Trophoblast cell (in vitro differentiated cells and primary cell): ENCODE results near the gene PLB1.

Source experiments
- DNase-seq, 2 donors: peaks; one replicate each; pipeline ENCODE4 v3.0.0-alpha.2; 2016
- H2AFZ ChIP-seq: 2 replicates; pipeline ENCODE4 v1.6.1; 2013; ENCODE audit warnings: low read length, moderate library complexity, mild to moderate bottlenecking; ENCODE audit not compliant: insufficient read depth, poor library complexity
- H2AK5ac ChIP-seq: 2 replicates; pipeline ENCODE4 v1.6.1; 2013; ENCODE audit warnings: mild to moderate bottlenecking, low read length
- H2BK120ac ChIP-seq: 2 replicates; pipeline ENCODE4 v1.6.1; 2013; ENCODE audit warnings: low read length, mild to moderate bottlenecking, moderate library complexity; ENCODE audit not compliant: insufficient read depth, poor library complexity
- H2BK12ac ChIP-seq: 2 replicates; pipeline ENCODE4 v1.6.1; 2013; ENCODE audit warnings: mild to moderate bottlenecking, low read length, moderate library complexity
- H2BK5ac ChIP-seq: 2 replicates; pipeline ENCODE4 v1.6.1; 2013; ENCODE audit warnings: low read length, low read depth, moderate library complexity, mild to moderate bottlenecking; ENCODE audit not compliant: poor library complexity
- H3K14ac ChIP-seq: 2 replicates; pipeline ENCODE4 v1.6.1; 2013; ENCODE audit warnings: mild to moderate bottlenecking, low read length
- H3K18ac ChIP-seq: 2 replicates; pipeline ENCODE4 v1.6.1; 2013; ENCODE audit warnings: mild to moderate bottlenecking, low read length
- H3K23ac ChIP-seq: 2 replicates; pipeline ENCODE4 v1.6.1; 2013; ENCODE audit warnings: low read length
- H3K27ac ChIP-seq: 2 replicates; pipeline ENCODE4 v1.5.1; 2013; ENCODE audit warnings: low read depth, mild to moderate bottlenecking, inconsistent platforms, low read length, moderate library complexity
- H3K27me3 ChIP-seq: 2 replicates; pipeline ENCODE4 v1.6.1; 2013; ENCODE audit warnings: inconsistent platforms, mild to moderate bottlenecking, low read length, moderate library complexity; ENCODE audit not compliant: insufficient read depth
- H3K36me3 ChIP-seq, 2 experiments: 1 replicate in 1 of 2; 2 replicates in 1 of 2; pipeline ENCODE4 v1.6.1; 2013; ENCODE audit warnings: low read length in 2 of 2, mild to moderate bottlenecking in 2 of 2, moderate library complexity in 1 of 2; ENCODE audit not compliant: insufficient read depth in 2 of 2, control insufficient read depth in 1 of 2
- H3K4ac ChIP-seq: 2 replicates; pipeline ENCODE4 v1.6.1; 2013; ENCODE audit warnings: low read depth, mild to moderate bottlenecking, low read length, moderate library complexity
- H3K4me1 ChIP-seq, 2 experiments: 1 replicate in 1 of 2; 2 replicates in 1 of 2; pipeline ENCODE4 v1.6.1; 2013; ENCODE audit warnings: low read length in 2 of 2, mild to moderate bottlenecking in 2 of 2, moderate library complexity in 1 of 2; ENCODE audit not compliant: insufficient read depth in 2 of 2, control insufficient read depth in 1 of 2
- H3K4me2 ChIP-seq: 2 replicates; pipeline ENCODE4 v1.6.1; 2013; ENCODE audit warnings: inconsistent platforms, mild to moderate bottlenecking, low read length, moderate library complexity
- H3K4me3 ChIP-seq: 2 replicates; pipeline ENCODE4 v1.5.1; 2013; ENCODE audit warnings: mild to moderate bottlenecking, low read depth, low read length, inconsistent platforms
- H3K79me1 ChIP-seq: one replicate; pipeline ENCODE4 v1.6.1; 2013; ENCODE audit warnings: low read length
- H3K79me2 ChIP-seq: 2 replicates; pipeline ENCODE4 v1.6.1; 2013; ENCODE audit warnings: low read length, mild to moderate bottlenecking; ENCODE audit not compliant: control insufficient read depth, insufficient read depth, poor library complexity
- H3K9ac ChIP-seq: 2 replicates; pipeline ENCODE4 v1.6.1; 2013; ENCODE audit warnings: mild to moderate bottlenecking, low read length
- H3K9me3 ChIP-seq: 2 replicates; pipeline ENCODE4 v1.6.1; 2013; ENCODE audit warnings: low read depth, mild to moderate bottlenecking, control low read depth, inconsistent platforms, low read length; ENCODE audit not compliant: insufficient read depth
- H4K12ac ChIP-seq: 2 replicates; pipeline ENCODE4 v1.6.1; 2013; ENCODE audit warnings: low read depth, mild to moderate bottlenecking, low read length, moderate library complexity
- H4K8ac ChIP-seq: 2 replicates; pipeline ENCODE4 v1.6.1; 2013; ENCODE audit warnings: low read depth, mild to moderate bottlenecking, low read length, moderate library complexity
- H4K91ac ChIP-seq: one replicate; pipeline ENCODE4 v1.6.1; 2013; ENCODE audit warnings: low read depth, mild to moderate bottlenecking, low read length, moderate library complexity
- WGBS: extraction: QIAGEN DNeasy Blood & Tissue Kit; methylation state at CpG from one replicate; pipeline ENCODE4 v1.1.7; 2013; ENCODE audit warnings: missing lambda C conversion rate; ENCODE audit not compliant: insufficient read length, insufficient coverage; ENCODE audit errors: extremely low coverage; 5-methylcytosine and 5-hydroxymethylcytosine counted together

Gene PLB1

DNA sequence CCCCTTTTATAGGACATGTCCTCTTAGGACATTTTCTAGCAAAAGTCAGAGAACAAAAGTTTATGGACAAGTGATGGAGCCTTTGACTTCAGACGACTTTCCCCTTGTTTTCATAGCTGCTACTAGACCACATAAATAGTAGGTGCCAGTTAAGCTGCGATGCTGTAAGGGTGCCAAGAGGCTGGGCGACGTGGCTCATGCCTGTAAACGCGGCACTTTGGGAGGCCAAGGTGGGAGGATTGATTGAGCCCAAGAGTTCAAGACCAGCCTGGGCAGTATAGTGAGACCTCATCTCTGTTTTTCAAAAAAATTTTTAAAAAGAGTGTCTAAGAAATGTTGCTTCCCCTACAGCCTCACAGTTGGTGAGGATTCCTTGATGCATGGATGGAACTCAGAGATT is 2.2 kb upstream of the PLB1 start:
- Histone ChIP-seq H3K14ac (no peak overlapping the region), H3K27me3 (no peaks in the 10 kb centered on the region), H3K79me2 (no peaks in the 10 kb centered on the region), H2AK5ac (no peak overlapping the region), H3K4me2 (no peak overlapping the region), H2AFZ (no peak overlapping the region), H3K18ac (no peak overlapping the region), H2BK5ac (no peak overlapping the region), H2BK120ac (no peak overlapping the region), H4K91ac (no peak overlapping the region), H3K9ac (no peak overlapping the region), H3K36me3 (no peaks in the 10 kb centered on the region), H3K9me3 (peaks cover 2% of the 10 kb centered on the region), H3K4ac (no peak overlapping the region), H3K23ac (no peak overlapping the region), H3K4me1 (no peaks in the 10 kb centered on the region), H2BK12ac (no peak overlapping the region), H4K12ac (no peak overlapping the region), H4K8ac (no peak overlapping the region), H3K27ac (no peak overlapping the region), H3K4me3 (no peak overlapping the region), H3K79me1 (no peaks in the 10 kb centered on the region)
- DNase-seq, result no peak
- WGBS, result no CpG with 5 or more reads among the region's 6 CpGs

- Histone ChIP-seq H3K4me3 (no peak overlapping the region), H3K18ac (no peak overlapping the region), H3K79me1 (no peaks in the 10 kb centered on the region), H2AFZ (no peak overlapping the region), H4K12ac (no peak overlapping the region), H3K4me1 (no peaks in the 10 kb centered on the region), H4K91ac (no peak overlapping the region), H3K9ac (no peak overlapping the region), H3K4me2 (no peak overlapping the region), H3K79me2 (no peaks in the 10 kb centered on the region), H3K14ac (no peak overlapping the region), H3K23ac (no peak overlapping the region), H2BK5ac (no peak overlapping the region), H2BK12ac (no peak overlapping the region), H2BK120ac (no peak overlapping the region), H4K8ac (no peak overlapping the region), H2AK5ac (no peak overlapping the region), H3K4ac (no peak overlapping the region), H3K27me3 (no peaks in the 10 kb centered on the region), H3K27ac (no peak overlapping the region), H3K9me3 (peaks cover 2% of the 10 kb centered on the region), H3K36me3 (no peaks in the 10 kb centered on the region)
- WGBS, result no CpG with 5 or more reads among the region's 4 CpGs
- DNase-seq, result no peak
Observed at GRCh38 chr2:28496781-28497180, 921 bp downstream of the PLB1 start.

GRCh38 chr2:28497206-28497605 is 1.3 kb downstream of the PLB1 start:
- no CpG with 5 or more reads among the region's 3 CpGs for WGBS
- no peak overlapping the region for H3K27ac ChIP-seq
- no peak overlapping the region for H3K4ac ChIP-seq
- no peaks in the 10 kb centered on the region for H3K79me1 ChIP-seq
- H2BK5ac ChIP-seq, result no peak overlapping the region
- no peak overlapping the region for H3K4me3 ChIP-seq
- H4K91ac ChIP-seq, result no peak overlapping the region
- H3K4me2 ChIP-seq, result no peak overlapping the region
- no peak overlapping the region for H2BK12ac ChIP-seq
- no peaks in the 10 kb centered on the region for H3K79me2 ChIP-seq
- H3K23ac ChIP-seq, result no peak overlapping the region
- H2AK5ac ChIP-seq, result no peak overlapping the region
- H3K27me3 ChIP-seq, result no peaks in the 10 kb centered on the region
- no peak overlapping the region for H3K18ac ChIP-seq
- H4K12ac ChIP-seq, result no peak overlapping the region
- H2BK120ac ChIP-seq, result no peak overlapping the region
- no peak for DNase-seq
- H3K9ac ChIP-seq, result no peak overlapping the region
- H3K36me3 ChIP-seq, result no peaks in the 10 kb centered on the region
- H4K8ac ChIP-seq, result no peak overlapping the region
- no peak overlapping the region for H3K14ac ChIP-seq
- no peaks in the 10 kb centered on the region for H3K4me1 ChIP-seq
- H3K9me3 ChIP-seq, result peaks cover 2% of the 10 kb centered on the region
- no peak overlapping the region for H2AFZ ChIP-seq

DNA sequence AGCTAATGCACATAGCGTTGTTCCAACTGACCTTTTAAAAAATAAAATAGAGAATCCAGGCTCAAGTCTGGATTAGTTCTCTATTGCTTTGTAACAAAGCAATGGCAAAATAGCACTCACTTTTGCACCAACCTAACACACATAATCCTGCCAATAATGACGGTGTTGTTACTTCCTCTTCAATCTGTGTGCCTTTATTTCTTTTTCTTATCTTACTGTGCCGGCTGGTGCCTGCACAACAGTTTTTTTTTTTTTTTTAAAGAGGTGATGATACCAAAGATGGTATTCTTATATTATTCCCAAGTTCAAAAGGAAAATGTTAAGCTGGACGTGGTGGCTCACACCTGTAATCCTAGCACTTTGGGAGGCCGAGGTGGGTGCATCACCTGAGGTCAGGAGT is 3.4 kb downstream of the PLB1 start:
- Histone ChIP-seq H3K4me2 (no peak overlapping the region), H3K27ac (no peak overlapping the region), H4K8ac (no peak overlapping the region), H3K4me1 (no peaks in the 10 kb centered on the region), H3K14ac (no peak overlapping the region), H2BK5ac (no peak overlapping the region), H3K79me2 (no peaks in the 10 kb centered on the region), H3K4me3 (no peak overlapping the region), H3K9ac (no peak overlapping the region), H2AFZ (no peak overlapping the region), H3K36me3 (no peaks in the 10 kb centered on the region), H3K4ac (no peak overlapping the region), H3K79me1 (no peaks in the 10 kb centered on the region), H3K9me3 (peaks cover 2% of the 10 kb centered on the region), H4K91ac (no peak overlapping the region), H3K18ac (no peak overlapping the region), H4K12ac (no peak overlapping the region), H3K23ac (no peak overlapping the region), H3K27me3 (no peaks in the 10 kb centered on the region), H2BK120ac (no peak overlapping the region), H2BK12ac (no peak overlapping the region), H2AK5ac (no peak overlapping the region)
- WGBS, result no CpG with 5 or more reads among the region's 5 CpGs
- no peak for DNase-seq
